Mesothelial cell of epicardium (in vitro differentiated cells): ENCODE data around the gene PRR18. TPM values are rescaled to one million over a fixed set of nuclear protein-coding genes. Genes with fewer than 3 reads are reported as not detected.
A peak's percentile ranks its signal among the peaks of the same experiment; 100 is the strongest.

ENCODE experiments used
- DNase-seq, 2 experiments: peaks; one replicate each; pipeline ENCODE4 v3.0.0; 2021; ENCODE audit warnings: low spot score in 2 of 2; ENCODE audit not compliant: unreplicated experiment in 2 of 2
- H3K27ac Mint-ChIP-seq: 2 replicates; pipeline ENCODE4 v1.8.0; 2021; ENCODE audit warnings: mixed read lengths
- H3K27me3 Mint-ChIP-seq: 2 replicates; pipeline ENCODE4 v1.8.0; 2021; ENCODE audit warnings: low read depth, mixed read lengths
- H3K36me3 Mint-ChIP-seq: 2 replicates; pipeline ENCODE4 v1.8.0; 2021; ENCODE audit warnings: mixed read lengths
- H3K4me1 Mint-ChIP-seq: 2 replicates; pipeline ENCODE4 v1.8.0; 2021; ENCODE audit warnings: mixed read lengths
- H3K4me3 Mint-ChIP-seq: 2 replicates; pipeline ENCODE4 v1.8.0; 2021; ENCODE audit warnings: mild to moderate bottlenecking, moderate library complexity, mixed read lengths
- H3K9me3 Mint-ChIP-seq: 2 replicates; pipeline ENCODE4 v1.8.0; 2021; ENCODE audit warnings: mixed read lengths
- CTCF ChIP-seq: fragments of 200-600 bp; sonication (generic); IDR thresholded peaks from one replicate; pipeline ENCODE4 v1.5.0; 2021; ENCODE audit warnings: antibody characterized with exemption; ENCODE audit not compliant: unreplicated experiment
- total RNA-seq: library from RNA; stranded (reverse); gene quantifications from 3 replicates; pipeline ENCODE4 v1.2.1, GENCODE V29; 2021

Gene PRR18
- 0.20 to 0.38 TPM (median 0.31 TPM) in 3 replicates for total RNA-seq

- H3K4me1 Mint-ChIP-seq: peaks cover 3% of the 10 kb centered on the region
- H3K27ac Mint-ChIP-seq: no peak within 1 kb of the TSS
- DNase-seq: peak in 1 of 2 experiments; percentile 48
Observed at GRCh38 chr6:166308033-166308768, at the start of gene PRR18. TSS of gene PRR18 (minus strand) at chr6:166308392. CDS start at chr6:166308142, 250 bp downstream.

GRCh38 chr6:166355552-166355951 is 47.4 kb upstream of the PRR18 start:
- H3K4me1 Mint-ChIP-seq: peaks cover 2% of the 10 kb centered on the region
- H3K36me3 Mint-ChIP-seq: peaks cover 3% of the 10 kb centered on the region
- no peak for DNase-seq
- H3K4me3 Mint-ChIP-seq: no peak overlapping the region
- H3K27ac Mint-ChIP-seq: no peak overlapping the region
- no peak for TF ChIP-seq CTCF
- H3K9me3 Mint-ChIP-seq: peaks cover 25% of the 10 kb centered on the region
- H3K27me3 Mint-ChIP-seq: peaks cover 26% of the 10 kb centered on the region

More at GRCh38 chr6:166308033-166308768, at the start of gene PRR18:
- peaks cover 74% of the 10 kb centered on the region for H3K27me3 Mint-ChIP-seq
- H3K9me3 Mint-ChIP-seq: no peaks in the 10 kb centered on the region
- peak within 1 kb of the TSS; percentile 57 for H3K4me3 Mint-ChIP-seq
- no peaks in the 10 kb centered on the region for H3K36me3 Mint-ChIP-seq
- TF ChIP-seq CTCF: no peak

GRCh38 chr6:166354965-166355364 is 46.8 kb upstream of the PRR18 start:
- Mint-ChIP-seq H3K36me3 (peaks cover 5% of the 10 kb centered on the region), H3K9me3 (peaks cover 27% of the 10 kb centered on the region), H3K27me3 (peaks cover 26% of the 10 kb centered on the region), H3K27ac (no peak overlapping the region), H3K4me1 (peaks cover 2% of the 10 kb centered on the region), H3K4me3 (no peak overlapping the region)
- no peak for TF ChIP-seq CTCF
- DNase-seq: no peak

GRCh38 chr6:166354143-166354542 is 46.0 kb upstream of the PRR18 start:
- Mint-ChIP-seq H3K4me3 (no peak overlapping the region), H3K27me3 (peaks cover 26% of the 10 kb centered on the region), H3K36me3 (peaks cover 9% of the 10 kb centered on the region), H3K9me3 (peaks cover 31% of the 10 kb centered on the region), H3K27ac (no peak overlapping the region), H3K4me1 (peaks cover 2% of the 10 kb centered on the region)
- no peak for DNase-seq
- no peak for TF ChIP-seq CTCF

- no peak overlapping the region for H3K27ac Mint-ChIP-seq
- H3K36me3 Mint-ChIP-seq: peaks cover 13% of the 10 kb centered on the region
- H3K4me1 Mint-ChIP-seq: peaks cover 2% of the 10 kb centered on the region
- DNase-seq: no peak
- peaks cover 24% of the 10 kb centered on the region for H3K27me3 Mint-ChIP-seq
- peaks cover 33% of the 10 kb centered on the region for H3K9me3 Mint-ChIP-seq
- H3K4me3 Mint-ChIP-seq: no peak overlapping the region
- TF ChIP-seq CTCF: no peak
Observed at GRCh38 chr6:166353507-166353906, 45.3 kb upstream of the PRR18 start.
